Measurements from ENCODE around the gene TDRD10. TPM values are rescaled to one million over a fixed set of nuclear protein-coding genes. Genes with fewer than 3 reads are reported as not detected.

The TDRD10 gene
- total and polyA plus RNA-seq, 2 experiments from 2014 or later: 0.29 TPM; not detected in 1

GRCh38 chr1:154559466-154560044 lies 57.5 kb downstream of the TDRD10 start:
- peaks cover 22% of the 10 kb centered on the region for H3K36me3 Mint-ChIP-seq (ENCODE audit: low read depth)
- H3K4me2 ChIP-seq: peak overlapping the region; percentile 77
- H3K27ac ChIP-seq (ENCODE audit: low read depth): 0 out of 2 replicates have a peak overlapping the region, but pooled peaks have one; percentile 63
- peaks cover 6% of the 10 kb centered on the region for H3F3A ChIP-seq (replicated peaks; ENCODE audit: low read depth)
- TF ChIP-seq ZNF462 (CRISPR knock-in tag; IDR thresholded peaks at IDR 0.05): no peak
- TF ChIP-seq CTCF (conservative IDR thresholded peaks at IDR 0.05; ENCODE audit: low read depth in 2 of 2): peak; percentile 94 to 97
- TF ChIP-seq ETS1 (IDR thresholded peaks at IDR 0.05): no peak
- no peak for TF ChIP-seq CREB1 (CRISPR knock-in tag; IDR thresholded peaks at IDR 0.05; ENCODE audit: low read depth)
- no peak for TF ChIP-seq EZH2 (IDR thresholded peaks at IDR 0.05; ENCODE audit: low read depth, unreplicated experiment)
- peaks cover 14% of the 10 kb centered on the region; the same call in 1 of the 2 replicates for H3K36me3 ChIP-seq (ENCODE audit: insufficient read depth)
- ATAC-seq: peak; percentile 80
- H3K4me1 Mint-ChIP-seq: peaks cover 26% of the 10 kb centered on the region; the same call in 2 of the 3 replicates
- H3K9me3 Mint-ChIP-seq: no peaks in the 10 kb centered on the region
- H4K20me1 ChIP-seq (replicated peaks; ENCODE audit: insufficient read depth): peaks cover 21% of the 10 kb centered on the region
- peak overlapping the region; percentile 88 for H3K4me3 Mint-ChIP-seq
- H2AFZ ChIP-seq: peak overlapping the region; percentile 44
- peak; percentile 97 for DNase-seq (ENCODE audit: low spot score)
- no peaks in the 10 kb centered on the region for H3K27me3 ChIP-seq (ENCODE audit: insufficient read depth)
- peaks cover 12% of the 10 kb centered on the region for H3K27me3 Mint-ChIP-seq (ENCODE audit: insufficient read depth, low read depth, poor library complexity)
- peak overlapping the region; percentile 95 for H3K27ac Mint-ChIP-seq
- H3K4me3 ChIP-seq: peak overlapping the region; percentile 54
- peaks cover 23% of the 10 kb centered on the region for H3K79me2 ChIP-seq (replicated peaks; ENCODE audit: insufficient read depth)
- H3K4me1 ChIP-seq (ENCODE audit: insufficient read depth): peaks cover 16% of the 10 kb centered on the region
- H3K9me2 ChIP-seq (ENCODE audit: insufficient read depth): no peaks in the 10 kb centered on the region

Data from GM23338 (cell line).